Left renal cortex interstitium (tissue), 4 donors: ENCODE results near the gene TMEM19. TPM values are rescaled to one million over a fixed set of nuclear protein-coding genes. Genes with fewer than 3 reads are reported as not detected.

ENCODE experiments used
- DNase-seq, 4 donors: peaks; one replicate each; pipeline ENCODE4 v3.0.0-alpha.2; 2013; ENCODE audit warnings: low read depth in 4 of 4, low spot score in 2 of 4, missing footprints in 1 of 4
- polyA plus RNA-seq, 4 donors: library from polyadenylated mRNA; unstranded; fragments of 120-200 nt; gene quantifications; one replicate each; pipeline ENCODE4 v1.2.1, GENCODE V29; 2013; ENCODE audit not compliant: insufficient read length in 4 of 4

The TMEM19 gene
- polyA plus RNA-seq, 4 donors = 32.4 to 43.3 (median 36.1) TPM

GRCh38 chr12:71708658-71709057, 22.8 kb downstream of the TMEM19 start:
- DNase-seq = no peak

- no peak for DNase-seq
Observed at GRCh38 chr12:71710276-71711125, 24.6 kb downstream of the TMEM19 start.

DNA sequence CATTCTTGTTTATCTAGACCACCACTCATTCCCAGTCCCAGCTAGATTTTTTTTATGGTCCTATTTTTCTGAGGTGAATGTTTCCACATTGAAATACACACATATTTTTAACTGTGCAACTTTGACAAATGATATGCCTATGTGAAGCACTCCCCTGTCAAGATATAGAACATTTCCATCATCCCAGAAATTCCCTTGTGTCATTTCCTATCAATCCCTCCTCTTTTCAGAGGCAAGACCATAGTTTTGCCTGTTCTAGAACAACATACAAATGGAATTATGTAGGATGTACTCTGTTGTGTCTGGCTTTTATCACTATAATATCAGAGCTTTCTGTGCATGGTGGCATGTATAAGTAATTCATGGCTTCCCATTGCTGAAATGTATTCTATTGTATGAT, 32.7 kb downstream of the TMEM19 start:
- no peak for DNase-seq

DNA sequence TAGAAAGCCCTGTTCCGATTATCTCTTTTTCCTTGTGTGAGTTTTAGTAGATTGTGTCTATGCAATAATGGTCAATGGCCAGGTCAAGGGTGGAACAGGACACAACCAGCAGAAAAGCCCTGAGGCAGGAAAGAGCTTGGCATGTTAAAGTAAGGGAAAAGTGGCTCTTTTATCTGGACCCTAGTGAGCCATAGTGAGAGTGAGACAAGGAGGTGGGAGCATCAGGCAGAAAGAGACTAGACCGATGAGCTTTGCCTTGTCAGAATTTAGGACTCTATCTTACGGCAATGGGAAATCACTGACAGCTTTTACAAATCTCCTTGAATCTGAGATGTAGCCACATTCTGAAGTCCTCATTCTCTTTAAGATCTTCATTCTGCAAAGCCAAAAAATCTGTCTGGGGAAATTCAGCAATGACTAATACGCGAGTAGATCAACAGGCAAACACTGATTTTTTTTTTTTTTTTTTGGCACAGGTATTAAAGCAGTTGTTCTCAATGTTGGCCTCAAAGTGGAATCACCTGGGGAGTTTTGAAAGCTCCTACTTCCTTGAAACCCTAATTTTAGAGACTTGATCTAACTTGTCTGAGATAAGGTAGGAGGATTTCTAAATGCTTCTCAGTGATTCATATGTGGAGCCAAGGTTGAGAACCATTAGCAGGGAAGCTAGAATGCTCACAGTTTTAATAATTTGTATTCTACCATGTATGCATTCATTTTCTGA, 33.9 kb downstream of the TMEM19 start:
- DNase-seq = no peak

- DNase-seq = no peak
Observed at GRCh38 chr12:71721783-71722505, 36.1 kb downstream of the TMEM19 start.

GRCh38 chr12:71725011-71725410, 39.1 kb downstream of the TMEM19 start:
- no peak for DNase-seq

- DNase-seq = no peak
Observed at GRCh38 chr12:71726548-71726947, 40.7 kb downstream of the TMEM19 start.

- no peak for DNase-seq
Observed at GRCh38 chr12:71727958-71728357, 42.1 kb downstream of the TMEM19 start.

GRCh38 chr12:71730936-71731335, 45.1 kb downstream of the TMEM19 start:
- DNase-seq = no peak

GRCh38 chr12:71731439-71732356, 45.8 kb downstream of the TMEM19 start:
- no peak for DNase-seq

GRCh38 chr12:71732357-71732712, 46.5 kb downstream of the TMEM19 start:
- DNase-seq = no peak

DNA sequence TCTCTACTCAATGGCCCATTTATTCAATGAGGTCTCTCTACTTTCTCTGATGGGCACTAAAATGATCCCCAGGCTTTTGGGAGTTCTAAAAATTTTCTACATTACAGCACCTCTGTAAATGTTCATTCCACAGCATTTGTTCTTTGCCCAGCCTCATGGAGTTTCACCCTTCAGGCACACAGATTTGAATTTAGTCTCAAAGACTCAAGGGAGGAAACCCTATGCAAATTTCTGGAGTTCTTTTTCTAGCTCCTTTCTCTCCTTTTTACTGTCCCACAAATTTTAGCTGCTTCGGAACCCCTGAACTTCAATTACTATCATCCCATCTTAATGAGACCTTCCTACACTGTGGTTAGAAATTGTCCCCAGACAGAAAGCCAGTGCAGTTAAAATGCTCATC, 51.3 kb downstream of the TMEM19 start:
- no peak for DNase-seq

DNA sequence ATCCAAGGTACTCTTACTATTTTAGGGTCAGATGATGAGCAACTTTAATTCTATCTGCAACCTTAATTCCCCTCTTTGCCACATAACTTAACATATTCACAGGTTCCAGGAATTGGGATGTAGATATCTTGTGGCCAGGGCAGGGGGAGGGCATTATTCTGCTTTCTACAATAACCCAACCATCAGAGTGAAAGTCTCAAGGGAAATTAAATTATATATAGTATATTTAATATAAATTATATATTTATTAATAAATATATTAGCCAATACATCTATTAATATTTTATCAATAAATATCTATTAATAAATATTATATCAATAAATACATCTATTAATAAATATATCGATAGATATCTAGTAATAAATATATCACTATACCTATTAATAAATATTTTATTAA, 57.1 kb downstream of the TMEM19 start:
- no peak for DNase-seq

DNA sequence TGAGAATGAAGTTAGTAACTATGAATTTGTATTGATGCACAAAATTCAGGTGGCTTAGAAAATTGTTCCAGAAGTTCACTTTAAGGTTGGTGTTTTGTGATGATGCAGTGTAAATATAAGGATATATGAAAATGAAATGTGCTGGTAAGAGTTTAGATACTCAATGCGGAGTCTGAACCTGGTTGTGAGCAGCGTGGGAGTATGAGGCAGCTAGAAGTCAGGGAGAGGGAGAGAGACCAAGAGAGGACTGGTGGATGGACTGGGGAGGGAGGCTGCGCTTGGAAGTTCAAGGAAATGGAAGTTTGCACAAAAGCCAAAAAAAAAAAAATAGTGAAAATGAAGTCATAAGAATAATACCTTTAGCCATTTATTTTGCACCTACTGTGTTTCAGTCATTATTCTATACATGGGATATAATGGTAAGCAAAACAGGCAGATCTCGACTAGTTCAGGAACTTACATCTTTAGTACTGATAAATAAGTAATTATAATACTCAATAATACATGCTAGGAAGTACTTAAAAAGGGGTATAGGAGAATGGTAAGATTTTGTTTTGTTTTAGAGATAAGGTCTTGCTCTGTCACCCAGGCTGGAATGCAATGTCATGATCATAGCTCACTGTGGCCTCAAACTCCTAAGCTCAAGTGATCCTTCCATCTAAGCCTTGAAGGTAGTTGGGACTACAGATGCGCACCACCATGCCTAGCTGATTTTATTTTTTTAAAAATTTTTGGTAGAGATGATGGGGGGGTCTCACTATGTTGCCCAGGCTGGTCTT, 58.8 kb downstream of the TMEM19 start:
- DNase-seq = no peak

GRCh38 chr12:71746974-71747611, 61.2 kb downstream of the TMEM19 start:
- peak in 1 of 4 donors; percentile 40 for DNase-seq

DNA sequence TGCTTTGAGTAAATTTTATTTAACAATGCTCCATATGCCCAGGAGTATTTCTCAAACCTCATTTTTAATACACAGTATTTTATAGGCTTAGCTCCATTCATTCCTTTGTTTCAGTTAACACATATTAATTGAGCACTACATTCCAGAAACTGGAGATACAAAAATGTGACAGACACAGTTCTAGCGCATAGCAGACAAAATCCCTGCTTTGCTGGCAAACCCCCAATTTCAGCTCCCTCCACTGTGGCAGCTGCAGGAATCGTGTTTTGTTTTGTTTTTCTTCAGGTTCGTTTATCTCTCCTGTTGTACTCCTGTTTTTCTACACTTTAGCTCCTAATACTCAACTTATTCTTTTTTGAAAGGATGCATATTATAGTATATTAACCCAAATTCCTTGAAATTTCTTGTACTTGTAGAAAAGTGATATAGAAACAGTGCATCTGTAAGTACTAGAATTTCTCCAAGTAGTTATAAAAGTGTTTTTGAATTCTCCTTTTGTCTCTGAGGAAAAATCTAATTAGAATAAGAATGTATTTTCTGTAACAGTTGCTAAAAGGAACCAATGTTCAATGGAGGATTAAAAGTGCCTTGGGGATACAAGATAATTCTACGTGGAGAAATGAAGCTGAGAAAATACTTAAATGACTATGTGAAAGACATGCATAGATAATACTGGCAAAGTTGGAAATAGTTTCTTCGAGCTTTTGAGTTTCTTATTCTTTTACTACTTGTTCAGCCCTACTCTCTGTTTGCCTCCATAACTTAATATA, 62.4 kb downstream of the TMEM19 start:
- no peak for DNase-seq

DNA sequence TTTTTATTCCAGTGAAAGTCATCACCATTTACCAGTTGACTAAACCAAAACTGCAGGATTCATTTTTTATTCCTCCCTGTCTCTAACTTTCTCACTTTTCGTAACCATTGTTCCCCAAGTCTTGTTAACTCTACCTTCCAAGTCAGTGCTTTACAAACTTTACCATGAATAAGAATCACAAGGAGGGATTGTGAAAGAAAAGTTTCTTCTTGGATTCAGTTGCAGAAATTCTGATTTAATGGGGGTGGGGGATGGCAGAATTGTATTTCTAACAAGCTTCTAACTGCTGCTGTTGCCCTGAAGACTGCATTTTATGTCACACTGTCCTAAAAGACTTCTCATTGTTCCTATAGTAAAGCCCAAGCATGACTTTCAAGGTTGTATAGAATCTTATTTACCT, 63.8 kb downstream of the TMEM19 start:
- DNase-seq = no peak

DNA sequence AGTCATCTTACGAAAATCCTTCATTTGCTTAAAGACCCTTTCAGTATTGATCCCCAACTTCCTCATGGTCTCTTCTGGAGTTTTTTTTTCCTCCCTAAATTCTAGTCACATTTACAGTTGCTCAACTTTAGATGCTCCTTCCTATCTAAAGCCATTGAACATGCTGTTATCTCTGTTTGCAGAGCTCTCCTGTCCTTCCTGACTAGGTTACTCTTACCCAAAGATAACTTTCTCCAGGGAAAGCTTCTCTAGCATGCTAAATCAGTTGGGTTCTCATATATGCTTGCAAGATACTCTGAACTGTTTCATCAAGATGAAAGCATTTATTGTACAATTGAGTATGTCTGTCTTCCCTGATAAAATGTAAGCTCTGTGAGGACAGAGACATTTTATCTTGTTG, 67.0 kb downstream of the TMEM19 start:
- DNase-seq = no peak
